Measurements from ENCODE around the gene CNP. TPM values are rescaled to one million over a fixed set of nuclear protein-coding genes. Genes with fewer than 3 reads are reported as not detected.

Gene CNP
- polyA plus RNA-seq, 4 donors, result 13.2 to 38.9 (median 28.4) TPM

DNA sequence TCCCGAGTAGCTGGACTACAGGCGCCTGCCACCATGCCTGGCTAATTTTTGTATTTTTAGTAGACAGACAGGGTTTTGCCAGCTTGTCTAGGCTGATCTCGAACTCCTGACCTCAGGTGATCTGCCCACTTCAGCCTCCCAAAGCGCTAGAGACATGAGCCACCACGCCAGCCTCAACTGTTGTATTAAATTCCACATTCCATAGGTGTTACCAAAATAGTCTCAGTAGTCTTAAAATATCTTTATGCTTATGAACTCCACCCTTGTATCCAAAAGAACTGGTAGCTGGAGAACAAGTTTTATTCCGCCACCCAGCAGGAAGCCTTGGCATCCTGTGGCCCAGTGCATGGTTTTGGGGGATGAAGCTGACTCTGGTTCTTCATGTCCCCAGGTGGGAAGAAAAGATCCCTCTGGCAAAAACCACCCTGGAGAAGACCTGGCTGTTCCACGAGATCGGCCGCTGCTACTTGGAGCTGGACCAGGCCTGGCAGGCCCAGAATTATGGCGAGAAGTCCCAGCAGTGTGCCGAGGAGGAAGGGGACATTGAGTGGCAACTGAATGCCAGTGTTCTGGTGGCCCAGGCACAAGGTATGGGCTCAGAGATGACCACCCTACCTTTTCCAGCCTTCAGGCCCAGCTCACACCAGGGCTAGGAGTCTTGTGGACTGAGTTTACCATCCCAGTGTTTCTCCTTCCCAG, 17.7 kb upstream of the CNP start:
- Histone ChIP-seq H3K9me3 (ENCODE audit: control insufficient read depth in 2 of 2, insufficient read depth in 1 of 2, low read depth in 1 of 2, low read length in 1 of 2) (no peaks in the 10 kb centered on the region), H3K36me3 (ENCODE audit: control insufficient read depth in 3 of 3, insufficient read depth in 2 of 3, low read depth in 1 of 3, low read length in 3 of 3) (peaks cover 0 to 4% (median 0%) of the 10 kb centered on the region in 3 donors), H3K27ac (ENCODE audit: low read depth in 1 of 3, low read length in 2 of 3) (no peak overlapping the region), H3K4me3 (ENCODE audit: low read depth in 1 of 3, low read length in 3 of 3) (no peak overlapping the region), H3K27me3 (ENCODE audit: control insufficient read depth in 3 of 3, insufficient read depth in 3 of 3, low read length in 3 of 3) (no peaks in the 10 kb centered on the region), H3K4me1 (ENCODE audit: control insufficient read depth in 3 of 3, insufficient read depth in 2 of 3, low read depth in 1 of 3, low read length in 2 of 3) (peaks cover 0 to 10% (median 0%) of the 10 kb centered on the region in 3 donors)
- 80 to 84% (median 82%) methylated on average over 11 of the region's 11 CpGs for WGBS, 3 donors
- FAIRE-seq, result no peak
- DNase-seq, result no peak

DNA sequence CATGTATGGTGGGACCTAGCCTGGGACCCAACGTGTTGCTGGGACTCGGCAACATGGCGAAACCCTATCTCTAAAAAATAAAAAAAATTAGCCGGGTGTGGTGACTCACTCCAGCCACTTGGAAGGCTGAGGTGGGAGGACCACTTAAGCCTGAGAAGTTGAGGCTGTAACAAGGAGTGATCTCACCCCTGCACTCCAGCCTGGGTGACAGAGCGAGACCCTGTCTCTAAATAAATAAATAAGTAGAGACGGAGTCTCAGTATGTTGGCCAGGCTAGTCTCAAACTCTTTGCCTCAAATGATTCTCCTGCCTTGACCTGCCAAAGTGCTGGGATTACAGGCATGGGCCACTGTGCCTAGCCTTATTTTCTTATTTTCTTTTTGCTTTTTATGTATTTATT, 10.1 kb upstream of the CNP start:
- FAIRE-seq, result no peak
- WGBS, 3 donors, result 86 to 95% (median 90%) methylated on average over 6 of the region's 6 CpGs
- Histone ChIP-seq H3K4me3 (ENCODE audit: low read depth in 1 of 3, low read length in 3 of 3) (no peak overlapping the region), H3K27ac (ENCODE audit: low read depth in 1 of 3, low read length in 2 of 3) (no peak overlapping the region), H3K9me3 (ENCODE audit: control insufficient read depth in 2 of 2, insufficient read depth in 1 of 2, low read depth in 1 of 2, low read length in 1 of 2) (no peaks in the 10 kb centered on the region), H3K27me3 (ENCODE audit: control insufficient read depth in 3 of 3, insufficient read depth in 3 of 3, low read length in 3 of 3) (no peaks in the 10 kb centered on the region), H3K36me3 (ENCODE audit: control insufficient read depth in 3 of 3, insufficient read depth in 2 of 3, low read depth in 1 of 3, low read length in 3 of 3) (peaks cover 0 to 2% (median 0%) of the 10 kb centered on the region in 3 donors), H3K4me1 (ENCODE audit: control insufficient read depth in 3 of 3, insufficient read depth in 2 of 3, low read depth in 1 of 3, low read length in 2 of 3) (peaks cover 0 to 17% (median 0%) of the 10 kb centered on the region in 3 donors)
- no peak for DNase-seq

DNA sequence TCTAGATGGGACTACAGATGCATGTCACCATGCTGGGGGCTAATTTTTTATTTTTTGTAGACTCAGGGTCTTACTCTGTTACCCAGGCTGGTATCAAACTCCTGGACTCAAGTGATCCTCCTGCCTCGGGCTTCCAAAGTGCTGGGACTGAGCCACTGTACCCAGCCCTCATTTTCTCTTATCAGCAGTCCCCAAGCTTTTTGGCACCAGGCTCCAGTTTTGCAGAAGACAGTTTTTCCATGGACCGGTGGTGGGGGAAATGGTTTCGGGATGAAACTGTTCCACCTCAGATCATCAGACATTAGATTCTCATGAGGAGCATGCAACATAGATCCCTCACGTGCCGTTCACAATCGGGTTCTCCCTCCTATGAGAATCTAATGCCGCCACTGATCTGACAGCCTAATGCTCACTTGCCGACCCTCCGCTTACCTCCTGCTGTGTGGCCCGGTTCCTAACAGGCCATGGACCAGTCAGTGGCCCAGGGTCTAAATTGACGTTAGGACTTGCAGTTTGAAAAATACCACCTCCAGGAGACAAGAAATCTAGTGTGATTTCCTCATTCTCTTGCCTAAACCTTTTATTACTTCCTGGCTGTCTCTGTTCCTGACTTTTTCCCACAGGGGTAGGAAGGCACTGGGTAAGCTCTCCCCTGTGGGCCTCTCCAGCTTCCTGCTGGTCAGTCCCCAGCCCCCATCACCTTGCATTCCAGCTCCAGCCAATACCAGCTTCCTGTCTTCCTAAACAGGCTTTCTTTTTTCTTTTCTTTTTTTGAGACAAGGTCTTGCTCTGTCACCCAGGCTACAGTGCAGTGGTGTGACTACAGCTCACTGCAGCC, 9.3 kb upstream of the CNP start:
- peak overlapping the region in 1 of 3 donors; percentile 21 for H3K27ac ChIP-seq (ENCODE audit: low read depth in 1 of 3, low read length in 2 of 3)

DNA sequence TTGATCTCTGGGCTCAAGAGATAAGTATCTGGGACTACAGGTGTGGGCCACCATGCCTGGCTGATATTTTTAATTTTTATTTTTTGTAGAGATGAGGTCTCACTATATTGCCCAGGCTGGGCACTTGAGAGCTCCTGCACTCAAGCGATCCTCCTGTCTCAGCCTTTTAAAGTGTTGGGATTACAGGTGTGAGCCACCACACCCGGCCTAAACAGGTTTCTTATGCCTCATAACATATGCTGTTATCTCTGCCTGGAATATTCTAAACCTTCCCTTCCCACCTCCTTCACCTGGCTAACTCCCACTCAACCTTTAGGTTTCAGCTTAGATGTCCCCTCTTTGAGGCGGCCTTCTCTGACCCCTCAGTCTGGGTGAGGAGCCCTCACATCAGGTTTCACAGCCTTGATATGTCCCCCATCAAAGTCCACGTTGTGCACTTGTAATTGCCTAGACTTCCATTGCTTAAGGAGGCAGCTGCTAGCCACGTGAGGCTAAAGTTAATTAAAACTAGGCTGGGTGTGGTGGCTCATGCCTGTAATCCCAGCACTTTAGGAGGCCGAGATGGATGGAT, 8.6 kb upstream of the CNP start:
- DNase-seq (peak in 1 of 2 donors; percentile 63), FAIRE-seq (no peak)
- peaks cover 0 to 28% (median 0%) of the 10 kb centered on the region in 3 donors for H3K4me1 ChIP-seq (ENCODE audit: control insufficient read depth in 3 of 3, insufficient read depth in 2 of 3, low read depth in 1 of 3, low read length in 2 of 3)
- WGBS, 3 donors, result 43 to 72% (median 58%) methylated on average over 6 of the region's 6 CpGs
- no peak overlapping the region for H3K4me3 ChIP-seq (ENCODE audit: low read depth in 1 of 3, low read length in 3 of 3)
- H3K36me3 ChIP-seq (ENCODE audit: control insufficient read depth in 3 of 3, insufficient read depth in 2 of 3, low read depth in 1 of 3, low read length in 3 of 3), result peaks cover 0 to 2% (median 0%) of the 10 kb centered on the region in 3 donors
- H3K27me3 ChIP-seq (ENCODE audit: control insufficient read depth in 3 of 3, insufficient read depth in 3 of 3, low read length in 3 of 3), result no peaks in the 10 kb centered on the region
- no peaks in the 10 kb centered on the region for H3K9me3 ChIP-seq (ENCODE audit: control insufficient read depth in 2 of 2, insufficient read depth in 1 of 2, low read depth in 1 of 2, low read length in 1 of 2)
- peak overlapping the region in 1 of 3 donors; percentile 21 for H3K27ac ChIP-seq (ENCODE audit: low read depth in 1 of 3, low read length in 2 of 3)

More for the DNA sequence above, 9.3 kb upstream of the CNP start:
- H3K4me3 ChIP-seq (ENCODE audit: low read depth in 1 of 3, low read length in 3 of 3), result no peak overlapping the region
- no peaks in the 10 kb centered on the region for H3K9me3 ChIP-seq (ENCODE audit: control insufficient read depth in 2 of 2, insufficient read depth in 1 of 2, low read depth in 1 of 2, low read length in 1 of 2)
- H3K27me3 ChIP-seq (ENCODE audit: control insufficient read depth in 3 of 3, insufficient read depth in 3 of 3, low read length in 3 of 3), result no peaks in the 10 kb centered on the region
- peak in 1 of 2 donors; percentile 39 for DNase-seq
- FAIRE-seq, result no peak
- peaks cover 0 to 22% (median 0%) of the 10 kb centered on the region in 3 donors for H3K4me1 ChIP-seq (ENCODE audit: control insufficient read depth in 3 of 3, insufficient read depth in 2 of 3, low read depth in 1 of 3, low read length in 2 of 3)
- peaks cover 0 to 2% (median 0%) of the 10 kb centered on the region in 3 donors for H3K36me3 ChIP-seq (ENCODE audit: control insufficient read depth in 3 of 3, insufficient read depth in 2 of 3, low read depth in 1 of 3, low read length in 3 of 3)
- 64 to 72% (median 67%) methylated on average over 11 of the region's 11 CpGs for WGBS, 3 donors

DNA sequence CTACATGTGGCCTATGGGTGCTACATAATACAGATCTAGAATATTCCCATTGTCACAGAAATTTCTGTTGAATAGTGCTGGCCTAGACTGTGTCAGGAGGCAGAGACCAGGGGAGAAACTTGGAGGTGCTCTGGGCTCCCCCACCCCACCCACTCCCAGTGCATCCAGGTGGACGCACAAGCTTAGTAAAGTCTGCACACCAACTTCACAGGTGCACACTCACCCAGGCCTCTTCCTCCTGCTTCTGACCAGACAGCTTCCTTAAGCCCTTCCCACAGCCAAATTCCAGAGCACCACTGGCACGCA, 7.6 kb upstream of the CNP start:
- no peak for DNase-seq
- 64 to 84% (median 82%) methylated on average over 2 of the region's 2 CpGs for WGBS, 3 donors
- Histone ChIP-seq H3K4me1 (ENCODE audit: control insufficient read depth in 3 of 3, insufficient read depth in 2 of 3, low read depth in 1 of 3, low read length in 2 of 3) (peaks cover 0 to 28% (median 0%) of the 10 kb centered on the region in 3 donors), H3K27me3 (ENCODE audit: control insufficient read depth in 3 of 3, insufficient read depth in 3 of 3, low read length in 3 of 3) (no peaks in the 10 kb centered on the region), H3K9me3 (ENCODE audit: control insufficient read depth in 2 of 2, insufficient read depth in 1 of 2, low read depth in 1 of 2, low read length in 1 of 2) (no peaks in the 10 kb centered on the region), H3K27ac (ENCODE audit: low read depth in 1 of 3, low read length in 2 of 3) (no peak overlapping the region), H3K4me3 (ENCODE audit: low read depth in 1 of 3, low read length in 3 of 3) (no peak overlapping the region), H3K36me3 (ENCODE audit: control insufficient read depth in 3 of 3, insufficient read depth in 2 of 3, low read depth in 1 of 3, low read length in 3 of 3) (peaks cover 0 to 2% (median 0%) of the 10 kb centered on the region in 3 donors)
- no peak for FAIRE-seq

DNA sequence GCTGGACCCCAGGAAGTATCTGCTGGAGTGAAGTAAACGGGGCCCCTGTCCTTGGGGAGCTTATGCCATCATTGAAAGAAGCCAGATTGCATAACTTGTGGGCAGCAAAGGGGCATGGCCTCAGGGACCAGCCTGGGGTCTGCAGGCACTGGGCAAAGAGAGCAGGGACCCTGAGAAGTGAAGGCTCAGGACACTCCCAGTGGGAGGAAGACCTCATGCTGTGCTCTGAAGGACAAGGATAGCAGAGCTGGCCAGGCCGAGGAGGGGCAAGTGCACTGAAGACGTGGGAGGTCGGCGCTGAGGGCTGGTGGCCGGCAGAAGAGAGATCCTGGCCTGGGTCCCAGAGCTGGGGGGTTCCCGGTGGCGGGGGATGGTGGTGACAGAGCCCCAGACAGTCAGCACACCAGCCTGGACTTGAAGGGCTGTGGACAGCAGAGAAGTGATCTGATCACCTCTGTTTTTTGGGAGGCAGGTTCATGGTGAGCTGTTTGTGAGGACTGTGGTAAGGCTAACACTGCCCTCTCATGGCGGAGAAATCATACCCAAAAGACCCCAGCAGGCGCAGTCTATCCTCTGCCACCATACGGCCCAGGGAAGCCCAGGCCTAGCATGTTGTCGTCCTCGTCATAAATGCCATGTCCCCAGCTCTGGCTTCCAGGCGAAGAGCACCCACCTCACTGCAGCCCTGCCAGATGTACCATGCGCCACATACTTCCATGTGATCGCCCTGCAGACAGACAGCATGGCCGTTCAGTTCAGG, 7.1 kb upstream of the CNP start:
- FAIRE-seq, result no peak

DNA sequence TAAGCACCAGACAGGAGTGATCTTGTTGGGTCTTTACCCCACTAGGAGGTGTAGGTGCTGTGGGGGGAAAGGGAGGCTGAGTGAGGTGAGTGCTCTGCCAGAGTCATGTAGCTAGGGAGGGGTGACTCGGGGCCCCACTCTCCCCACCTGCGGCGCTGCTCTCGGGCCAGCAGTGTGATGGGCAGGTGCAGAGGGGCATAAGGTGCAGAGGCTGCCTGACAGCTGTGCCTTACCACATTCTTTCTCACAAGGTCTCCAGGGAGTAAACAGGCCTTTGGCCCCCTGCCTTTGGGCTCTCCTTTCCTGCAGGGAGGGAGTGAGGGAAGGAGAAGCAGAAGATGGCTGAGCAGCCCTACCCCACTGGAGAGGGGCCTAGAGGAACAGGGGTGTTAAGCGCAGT, 4.5 kb upstream of the CNP start:
- peaks cover 0 to 34% (median 0%) of the 10 kb centered on the region in 3 donors for H3K4me1 ChIP-seq (ENCODE audit: control insufficient read depth in 3 of 3, insufficient read depth in 2 of 3, low read depth in 1 of 3, low read length in 2 of 3)
- H3K27me3 ChIP-seq (ENCODE audit: control insufficient read depth in 3 of 3, insufficient read depth in 3 of 3, low read length in 3 of 3), result no peaks in the 10 kb centered on the region
- no peak overlapping the region for H3K27ac ChIP-seq (ENCODE audit: low read depth in 1 of 3, low read length in 2 of 3)
- WGBS, 3 donors, result 32 to 68% (median 39%) methylated on average over 5 of the region's 5 CpGs
- H3K4me3 ChIP-seq (ENCODE audit: low read depth in 1 of 3, low read length in 3 of 3), result no peak overlapping the region
- DNase-seq, result peak in 1 of 2 donors; percentile 28
- H3K9me3 ChIP-seq (ENCODE audit: control insufficient read depth in 2 of 2, insufficient read depth in 1 of 2, low read depth in 1 of 2, low read length in 1 of 2), result no peaks in the 10 kb centered on the region
- peaks cover 0 to 2% (median 0%) of the 10 kb centered on the region in 3 donors for H3K36me3 ChIP-seq (ENCODE audit: control insufficient read depth in 3 of 3, insufficient read depth in 2 of 3, low read depth in 1 of 3, low read length in 3 of 3)
- no peak for FAIRE-seq

More for the DNA sequence above, 7.1 kb upstream of the CNP start:
- peaks cover 0 to 28% (median 0%) of the 10 kb centered on the region in 3 donors for H3K4me1 ChIP-seq (ENCODE audit: control insufficient read depth in 3 of 3, insufficient read depth in 2 of 3, low read depth in 1 of 3, low read length in 2 of 3)
- no peaks in the 10 kb centered on the region for H3K9me3 ChIP-seq (ENCODE audit: control insufficient read depth in 2 of 2, insufficient read depth in 1 of 2, low read depth in 1 of 2, low read length in 1 of 2)
- H3K36me3 ChIP-seq (ENCODE audit: control insufficient read depth in 3 of 3, insufficient read depth in 2 of 3, low read depth in 1 of 3, low read length in 3 of 3), result peaks cover 0 to 2% (median 0%) of the 10 kb centered on the region in 3 donors
- no peak overlapping the region for H3K27ac ChIP-seq (ENCODE audit: low read depth in 1 of 3, low read length in 2 of 3)
- DNase-seq, result peak in 1 of 2 donors; percentile 24
- H3K27me3 ChIP-seq (ENCODE audit: control insufficient read depth in 3 of 3, insufficient read depth in 3 of 3, low read length in 3 of 3), result no peaks in the 10 kb centered on the region
- H3K4me3 ChIP-seq (ENCODE audit: low read depth in 1 of 3, low read length in 3 of 3), result no peak overlapping the region
- WGBS, 3 donors, result 63 to 75% (median 69%) methylated on average over 17 of the region's 17 CpGs

Measured in small intestine (tissue), 7 donors.